GM19193 (cell line): Measurements from ENCODE around the gene FASTK.

Source experiments
- POLR2A ChIP-seq: IDR thresholded peaks from 4 replicates; pipeline ENCODE4 v1.6.1; 2011; ENCODE audit not compliant: insufficient read depth, insufficient read length; ENCODE audit errors: extremely low read depth

FASTK gene

GRCh38 chr7:151110941-151111645 is 30.5 kb upstream of the FASTK start:
- no peak for TF ChIP-seq POLR2A

- no peak for TF ChIP-seq POLR2A
Measured at GRCh38 chr7:151110236-151110940, 29.8 kb upstream of the FASTK start.

- TF ChIP-seq POLR2A: no peak
Measured at GRCh38 chr7:151109094-151110048, 28.8 kb upstream of the FASTK start.

GRCh38 chr7:151107882-151108281 is 27.3 kb upstream of the FASTK start:
- TF ChIP-seq POLR2A: no peak

GRCh38 chr7:151104411-151105235 is 24.0 kb upstream of the FASTK start:
- no peak for TF ChIP-seq POLR2A

- TF ChIP-seq POLR2A: no peak
Measured at GRCh38 chr7:151103973-151104372, 23.4 kb upstream of the FASTK start.

- TF ChIP-seq POLR2A: no peak
Measured at GRCh38 chr7:151102991-151103390, 22.4 kb upstream of the FASTK start.

GRCh38 chr7:151101621-151102396 is 21.2 kb upstream of the FASTK start:
- TF ChIP-seq POLR2A: no peak

- TF ChIP-seq POLR2A: no peak
Measured at GRCh38 chr7:151100921-151101320, 20.3 kb upstream of the FASTK start.

- TF ChIP-seq POLR2A: no peak
Measured at GRCh38 chr7:151099486-151100211, 19.0 kb upstream of the FASTK start.

- no peak for TF ChIP-seq POLR2A
Measured at GRCh38 chr7:151095828-151096475, 15.3 kb upstream of the FASTK start.

- TF ChIP-seq POLR2A: no peak
Measured at GRCh38 chr7:151095123-151095797, 14.7 kb upstream of the FASTK start.
